HepG2 (cell line): ENCODE results near the gene CPAMD8. TPM values are rescaled to one million over a fixed set of nuclear protein-coding genes. Genes with fewer than 3 reads are reported as not detected.

Experiments
- ATAC-seq: fragments of 200-7000 bp; cut with Tn5 transposase; 3 replicates; pipeline ENCODE4 v1.9.1; 2020; ENCODE audit warnings: mild to moderate bottlenecking, moderate library complexity
- BruUV-seq: library from RNA; stranded (reverse); fragments of 400-500 nt; replicated peaks from 2 replicates; lab custom pipeline; 2021; lab: Mats Ljungman, UMichigan
- CTCF ChIA-PET: fragments of 300-600 bp; formaldehyde crosslinking; extraction: SDS; loops from one replicate; lab custom pipeline; 2021; ENCODE audit warnings: low total read pairs, inconsistent platforms, low intra/inter-chr PET ratio; lab: Yijun Ruan, JAX
- POLR2A ChIA-PET: fragments of 350-600 bp; sonication (Branson Sonifier 250); formaldehyde crosslinking; loops from one replicate; lab custom pipeline; 2020; ENCODE audit warnings: antibody characterized with exemption, inconsistent platforms; lab: Yijun Ruan, JAX
- DNase-seq: peaks from one replicate; pipeline ENCODE4 v3.0.0-alpha.2; 2015; ENCODE audit warnings: low spot score
- FAIRE-seq: peaks from 3 replicates; lab custom pipeline; 2011; peaks lifted over from hg19 to GRCh38; lab: Jason Lieb, UNC
- H2AFZ ChIP-seq: one replicate; pipeline ENCODE4 v1.6.1; 2011; ENCODE audit warnings: low read length, inconsistent platforms
- H3K27ac ChIP-seq: fragments of 300-600 bp; 3 replicates; pipeline ENCODE4 v1.8.0; 2011; ENCODE audit warnings: mixed run types, mild to moderate bottlenecking, mixed read lengths, low read length, inconsistent platforms; ENCODE audit not compliant: insufficient read depth; ENCODE audit errors: extremely low read length
- H3K27me3 ChIP-seq, 2 experiments: fragments of 200-600 bp in 1 of 2; 2 replicates in 1 of 2; 3 replicates in 1 of 2; pipeline versions ENCODE4 v1.6.0 to v1.8.0; 2011; ENCODE audit warnings: low read length in 2 of 2, mild to moderate bottlenecking in 2 of 2, moderate library complexity in 2 of 2, inconsistent platforms in 1 of 2; ENCODE audit not compliant: insufficient read depth in 2 of 2, control insufficient read depth in 1 of 2
- H3K36me3 ChIP-seq, 2 experiments: fragments of 200-600 bp in 1 of 2; replicated peaks in 1 of 2; 2 replicates in 1 of 2; 3 replicates in 1 of 2; pipeline versions ENCODE4 v1.5.1 to v1.8.0; 2011; ENCODE audit warnings: low read length in 2 of 2, inconsistent platforms in 1 of 2; ENCODE audit not compliant: insufficient read depth in 2 of 2, control insufficient read depth in 1 of 2
- H3K4me1 ChIP-seq: 2 replicates; pipeline ENCODE4 v1.5.1; 2012; ENCODE audit warnings: low read length, inconsistent platforms; ENCODE audit not compliant: insufficient read depth
- H3K4me2 ChIP-seq: 2 replicates; pipeline ENCODE4 v1.6.0; 2011; ENCODE audit warnings: low read depth, low read length, inconsistent platforms
- H3K4me3 ChIP-seq, 3 experiments: fragments of 200-600 bp in 1 of 3; sonication (generic), shearing (Covaris generic) in 1 of 3; replicated peaks in 1 of 3; 2 replicates each; pipeline ENCODE4 v1.5.1; 2011 to 2016; ENCODE audit warnings: low read length in 3 of 3, inconsistent platforms in 2 of 3, low read depth in 2 of 3, mild to moderate bottlenecking in 2 of 3, control low read depth in 1 of 3, mixed read lengths in 1 of 3; ENCODE audit not compliant: insufficient read depth in 1 of 3
- H3K79me2 ChIP-seq: one replicate; pipeline ENCODE4 v1.6.1; 2011; ENCODE audit warnings: low read length, inconsistent platforms; ENCODE audit not compliant: insufficient read depth
- H3K9ac ChIP-seq: 2 replicates; pipeline ENCODE4 v1.6.0; 2011; ENCODE audit warnings: mild to moderate bottlenecking, low read depth, low read length, inconsistent platforms; ENCODE audit not compliant: insufficient read depth
- H3K9me3 ChIP-seq: 2 replicates; pipeline ENCODE4 v1.5.1; 2012; ENCODE audit warnings: mild to moderate bottlenecking, low read length
- H4K20me1 ChIP-seq: 2 replicates; pipeline ENCODE4 v1.6.0; 2011; ENCODE audit warnings: inconsistent platforms, mild to moderate bottlenecking, low read length, moderate library complexity; ENCODE audit not compliant: insufficient read depth
- AGO2 ChIP-seq: fragments of 200-400 bp; formaldehyde crosslinking; optimal IDR thresholded peaks from 2 replicates; pipeline ENCODE3; 2017; ENCODE audit warnings: mild to moderate bottlenecking, low read depth, low read length, moderate library complexity
- CEBPB ChIP-seq: IDR thresholded peaks from 2 replicates; pipeline ENCODE4 v1.6.1; 2011; ENCODE audit warnings: low read depth, low read length, improper control_type of control experiment, borderline replicate concordance
- FOXA1 ChIP-seq, 2 experiments: fragments of 450-650 bp in 1 of 2; sonication (generic) in 1 of 2; formaldehyde crosslinking in 1 of 2; IDR thresholded peaks; 2 replicates each; pipeline versions ENCODE4 v1.4.0 to v1.6.1; 2016 to 2020; ENCODE audit warnings: missing genetic modification reagents in 1 of 2
- HNRNPLL ChIP-seq: fragments of 200-400 bp; formaldehyde crosslinking; IDR thresholded peaks from 2 replicates; pipeline ENCODE4 v1.6.1; 2017; ENCODE audit warnings: mild to moderate bottlenecking, low read depth, low read length; ENCODE audit not compliant: poor library complexity, severe bottlenecking
- IKZF1 ChIP-seq: fragments of 450-650 bp; IDR thresholded peaks from 2 replicates; pipeline ENCODE4 v1.7.1; 2016
- MAZ ChIP-seq, 2 experiments: sonication (generic) in 1 of 2; formaldehyde crosslinking in 1 of 2; IDR thresholded peaks; 2 replicates each; pipeline versions ENCODE4 v1.5.0 to v1.6.1; 2012 to 2020; ENCODE audit warnings: low read depth in 2 of 2, mild to moderate bottlenecking in 2 of 2, borderline replicate concordance in 1 of 2, improper control_type of control experiment in 1 of 2, low read length in 1 of 2, missing genetic modification reagents in 1 of 2, moderate library complexity in 1 of 2
- MED8 ChIP-seq: sonication (generic); formaldehyde crosslinking; IDR thresholded peaks from 2 replicates; pipeline ENCODE4 v1.8.1; 2023; ENCODE audit warnings: mild to moderate bottlenecking, missing genetic modification reagents; ENCODE audit not compliant: insufficient replicate concordance
- MIER3 ChIP-seq: IDR thresholded peaks from 2 replicates; pipeline ENCODE4 v1.6.1; 2016; ENCODE audit warnings: missing compliant biosample characterization, borderline replicate concordance
- PAWR ChIP-seq: sonication (generic); formaldehyde crosslinking; IDR thresholded peaks from 2 replicates; pipeline ENCODE4 v1.4.0; 2020; ENCODE audit warnings: missing genetic modification reagents, mild to moderate bottlenecking, borderline replicate concordance
- ZIK1 ChIP-seq: sonication (generic); formaldehyde crosslinking; IDR thresholded peaks from 2 replicates; pipeline ENCODE4 v1.5.0; 2020; ENCODE audit warnings: mild to moderate bottlenecking, low read depth, missing genetic modification reagents, borderline replicate concordance
- ZNF180 ChIP-seq: sonication (generic); formaldehyde crosslinking; IDR thresholded peaks from 2 replicates; pipeline ENCODE4 v1.4.0; 2020; ENCODE audit warnings: low read depth, missing genetic modification reagents, borderline replicate concordance
- ZNF234 ChIP-seq: sonication (generic); formaldehyde crosslinking; conservative IDR thresholded peaks from 2 replicates; pipeline ENCODE4 v1.5.1; 2020; ENCODE audit warnings: mild to moderate bottlenecking, missing genetic modification reagents
- ZNF781 ChIP-seq: sonication (generic); formaldehyde crosslinking; IDR thresholded peaks from 2 replicates; pipeline ENCODE4 v1.5.1; 2020; ENCODE audit warnings: borderline replicate concordance, mild to moderate bottlenecking, missing genetic modification reagents; ENCODE audit errors: not compliant biosample characterization
- WGBS: methylation state at CpG from one replicate; pipeline ENCODE4 v1.1.6; 2017; ENCODE audit warnings: low lambda C conversion rate; 5-methylcytosine and 5-hydroxymethylcytosine counted together
- in situ Hi-C: cut with HindIII; loops from 2 replicates; pipeline ENCODE4 v1.10.0; 2017; ENCODE audit warnings: low pct_unique_long_range_greater_than_20kb; ENCODE audit not compliant: extremely low pct_ligation_motif_present
- intact Hi-C: fragments of 100-400 bp; cut with micrococcal nuclease; formaldehyde crosslinking; loops from one replicate; pipeline ENCODE4 v1.10.0; 2022; ENCODE audit not compliant: unreplicated experiment
- polyA plus RNA-seq, 8 experiments: library from polyadenylated mRNA; depleted of rRNA in 3 of 8; stranded (reverse) in 7 of 8; unstranded in 1 of 8; fragments of >200 nt; fragmentation: Illumina TruSeq in 4 of 8; extraction: Trizol in 4 of 8; gene quantifications; 2 replicates each; pipeline versions ENCODE4 v1.2.1 to v1.2.3, GENCODE V29; 2011 to 2016; ENCODE audit warnings: low read depth in 4 of 8, missing spikeins in 1 of 8, mixed read lengths in 1 of 8; ENCODE audit not compliant: insufficient read depth in 1 of 8
- total RNA-seq, 5 experiments: library from RNA; depleted of rRNA; stranded (reverse); fragments of >200 nt; fragmentation: Illumina TruSeq; extraction: Trizol; gene quantifications; 2 replicates each; pipeline ENCODE4 v1.2.3, GENCODE V29; 2016; ENCODE audit warnings: low read depth in 1 of 5

CPAMD8 gene
- total and polyA plus RNA-seq, 2 of the 13 experiments (the other 11 are each of a cell fraction or from before 2014, with no cell fraction given): 0.29 to 0.34 TPM

DNA sequence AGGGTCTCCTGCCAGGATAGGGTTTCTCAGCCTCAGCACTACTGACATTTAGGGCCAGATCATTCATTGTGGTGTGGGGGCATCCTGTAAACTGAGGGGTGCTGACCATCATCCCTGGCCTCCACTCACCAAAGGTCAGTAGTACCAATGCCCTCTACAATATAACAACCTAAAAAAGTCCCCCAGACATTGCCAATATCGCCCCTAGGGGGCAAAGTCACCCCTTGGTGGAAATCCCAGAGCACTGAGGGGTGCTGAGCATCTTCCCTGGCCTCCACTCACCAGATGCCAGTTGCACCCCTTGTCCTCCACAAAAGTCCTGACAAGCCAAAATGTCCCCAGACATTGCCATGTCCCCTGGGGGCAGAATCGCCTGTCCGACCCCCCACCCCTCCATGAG is 21.6 kb downstream of the CPAMD8 start:
- no peak overlapping the region for H3K27ac ChIP-seq
- H3K4me1 ChIP-seq: peaks cover 13% of the 10 kb centered on the region
- H3K79me2 ChIP-seq: no peaks in the 10 kb centered on the region
- no peak for DNase-seq
- no peak overlapping the region for H3K9ac ChIP-seq
- ChIA-PET POLR2A (no interaction called here), CTCF (no interaction called here)
- in situ Hi-C loops: no loop called here
- intact Hi-C loops: no loop called here
- H4K20me1 ChIP-seq: no peaks in the 10 kb centered on the region
- H3K36me3 ChIP-seq: no peaks in the 10 kb centered on the region
- no peak for FAIRE-seq
- no peak for ATAC-seq
- no peak overlapping the region for H3K4me2 ChIP-seq
- H3K9me3 ChIP-seq: no peaks in the 10 kb centered on the region
- no TSS peak for BruUV-seq
- no peak overlapping the region for H3K4me3 ChIP-seq
- WGBS: 0% methylated on average over 2 of the region's 3 CpGs
- TF ChIP-seq HNRNPLL: no peak
- H3K27me3 ChIP-seq: peaks cover 3% of the 10 kb centered on the region in 2 experiments; a peak in 1 of 5 replicates
- no peak overlapping the region for H2AFZ ChIP-seq

DNA sequence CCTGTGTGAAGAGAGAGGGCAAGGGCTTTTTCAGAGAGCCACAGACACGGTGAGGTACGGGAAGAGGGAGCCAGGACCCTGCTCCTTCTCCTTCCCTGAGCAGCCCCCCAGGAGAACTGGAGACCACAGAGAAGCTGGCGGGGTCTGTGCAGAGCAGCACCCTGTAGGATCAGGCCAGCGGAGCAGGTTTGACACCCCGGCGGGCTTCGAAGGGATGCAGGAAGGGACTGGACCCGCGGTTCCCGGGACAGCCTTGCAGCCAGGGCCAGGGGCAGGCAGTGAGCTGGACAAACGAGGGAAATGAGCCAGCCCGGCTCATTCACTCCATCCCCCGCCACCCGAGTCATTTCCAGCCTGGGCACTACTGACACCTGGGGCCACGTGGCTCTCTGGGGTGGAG is 22.2 kb downstream of the CPAMD8 start:
- intact Hi-C loops (no loop called here), in situ Hi-C loops (no loop called here)
- Histone ChIP-seq H3K4me2 (no peak overlapping the region), H3K9ac (no peak overlapping the region), H3K27me3 (peaks cover 0 to 3% of the 10 kb centered on the region in 2 experiments; a peak in 1 of 5 replicates), H3K4me1 (peaks cover 13% of the 10 kb centered on the region), H3K27ac (no peak overlapping the region)
- BruUV-seq: no TSS peak
- POLR2A ChIA-PET: no interaction called here
- TF ChIP-seq MIER3 (CRISPR knock-in tag): no peak
- no peak for TF ChIP-seq ZIK1 (CRISPR knock-in tag)
- no peak for TF ChIP-seq CEBPB
- no peak for TF ChIP-seq AGO2
- TF ChIP-seq IKZF1: no peak
- TF ChIP-seq ZNF781 (CRISPR knock-in tag): no peak
- no peak for TF ChIP-seq MED8 (CRISPR knock-in tag)
- no peak for TF ChIP-seq PAWR
- no peak for TF ChIP-seq ZNF234 (CRISPR knock-in tag)
- TF ChIP-seq FOXA1 (IDR thresholded peaks at IDR 0.05): no peak
- no peak for TF ChIP-seq FOXA1 (CRISPR knock-in tag; IDR thresholded peaks at IDR 0.05)
- TF ChIP-seq MAZ (IDR thresholded peaks at IDR 0.05; ENCODE audit: borderline replicate concordance, low read depth, low read length): no peak
- TF ChIP-seq MAZ (CRISPR knock-in tag; IDR thresholded peaks at IDR 0.05; ENCODE audit: low read depth): no peak
- TF ChIP-seq ZNF180 (CRISPR knock-in tag): no peak
- TF ChIP-seq, all 625 proteins: peak for 0
- Histone ChIP-seq H3K79me2 (no peaks in the 10 kb centered on the region), H2AFZ (no peak overlapping the region), H3K4me3 (no peak overlapping the region), H3K36me3 (no peaks in the 10 kb centered on the region), H4K20me1 (no peaks in the 10 kb centered on the region), H3K9me3 (no peaks in the 10 kb centered on the region)
- CTCF ChIA-PET: no interaction called here
- no peak for FAIRE-seq
- ATAC-seq: no peak
- no peak for DNase-seq
- 78% methylated on average over 10 of the region's 15 CpGs for WGBS
